ENCODE measurements around the gene PCSK4. TPM values are rescaled to one million over a fixed set of nuclear protein-coding genes. Genes with fewer than 3 reads are reported as not detected.

PCSK4 gene
- total RNA-seq, 1 donor from 2014 or later = 37.7 TPM

DNA sequence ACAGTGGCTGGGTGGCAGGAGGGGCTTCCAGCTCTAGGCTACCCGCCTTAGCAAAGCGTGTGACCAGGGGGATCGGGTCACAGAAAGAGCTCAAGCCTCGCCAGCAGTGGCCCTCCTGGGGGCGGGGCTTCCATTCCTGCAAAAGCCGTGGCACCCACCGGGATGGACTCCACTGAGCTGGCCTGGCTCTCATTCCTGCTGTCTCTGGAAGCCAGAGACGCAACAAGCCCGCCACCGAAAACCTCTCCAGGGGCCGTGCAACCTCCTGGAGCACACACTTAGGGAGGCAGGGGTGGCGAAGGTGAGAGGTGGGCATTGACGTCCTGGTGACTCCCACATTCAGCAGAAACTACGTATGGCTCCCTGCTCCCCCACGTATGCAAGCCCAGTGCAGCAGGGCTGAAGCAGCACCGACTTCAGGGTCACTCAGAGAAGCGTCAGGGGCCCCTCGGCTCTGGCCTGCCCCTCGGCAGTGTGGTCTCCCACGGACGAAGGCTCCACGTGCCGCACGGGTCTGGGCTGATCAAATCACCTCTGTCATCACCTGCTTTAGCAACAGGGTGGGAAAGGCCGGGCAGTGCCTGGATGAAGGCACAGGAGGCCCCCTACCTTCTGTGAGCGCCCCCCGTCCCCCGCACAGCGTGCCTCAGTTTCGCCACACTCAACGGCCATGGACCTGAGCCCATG lies 14.3 kb downstream of the PCSK4 start:
- H3K4me1 Mint-ChIP-seq (ENCODE audit: low read depth) = peaks cover 6% of the 10 kb centered on the region
- peaks cover 3% of the 10 kb centered on the region for H3K36me3 Mint-ChIP-seq (ENCODE audit: insufficient read depth)
- H3K27me3 Mint-ChIP-seq = peaks cover 18% of the 10 kb centered on the region
- TF ChIP-seq, protein P1, sequence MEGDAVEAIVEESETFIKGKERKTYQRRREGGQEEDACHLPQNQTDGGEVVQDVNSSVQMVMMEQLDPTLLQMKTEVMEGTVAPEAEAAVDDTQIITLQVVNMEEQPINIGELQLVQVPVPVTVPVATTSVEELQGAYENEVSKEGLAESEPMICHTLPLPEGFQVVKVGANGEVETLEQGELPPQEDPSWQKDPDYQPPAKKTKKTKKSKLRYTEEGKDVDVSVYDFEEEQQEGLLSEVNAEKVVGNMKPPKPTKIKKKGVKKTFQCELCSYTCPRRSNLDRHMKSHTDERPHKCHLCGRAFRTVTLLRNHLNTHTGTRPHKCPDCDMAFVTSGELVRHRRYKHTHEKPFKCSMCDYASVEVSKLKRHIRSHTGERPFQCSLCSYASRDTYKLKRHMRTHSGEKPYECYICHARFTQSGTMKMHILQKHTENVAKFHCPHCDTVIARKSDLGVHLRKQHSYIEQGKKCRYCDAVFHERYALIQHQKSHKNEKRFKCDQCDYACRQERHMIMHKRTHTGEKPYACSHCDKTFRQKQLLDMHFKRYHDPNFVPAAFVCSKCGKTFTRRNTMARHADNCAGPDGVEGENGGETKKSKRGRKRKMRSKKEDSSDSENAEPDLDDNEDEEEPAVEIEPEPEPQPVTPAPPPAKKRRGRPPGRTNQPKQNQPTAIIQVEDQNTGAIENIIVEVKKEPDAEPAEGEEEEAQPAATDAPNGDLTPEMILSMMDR (IDR thresholded peaks at IDR 0.05; ENCODE audit: unreplicated experiment) = no peak
- DNase-seq (ENCODE audit: low spot score, unreplicated experiment) = no peak
- H3K9me3 Mint-ChIP-seq (ENCODE audit: low read depth) = no peaks in the 10 kb centered on the region
- no peak overlapping the region for H3K4me3 Mint-ChIP-seq (ENCODE audit: low read depth)
- H3K27ac Mint-ChIP-seq = no peak overlapping the region

DNA sequence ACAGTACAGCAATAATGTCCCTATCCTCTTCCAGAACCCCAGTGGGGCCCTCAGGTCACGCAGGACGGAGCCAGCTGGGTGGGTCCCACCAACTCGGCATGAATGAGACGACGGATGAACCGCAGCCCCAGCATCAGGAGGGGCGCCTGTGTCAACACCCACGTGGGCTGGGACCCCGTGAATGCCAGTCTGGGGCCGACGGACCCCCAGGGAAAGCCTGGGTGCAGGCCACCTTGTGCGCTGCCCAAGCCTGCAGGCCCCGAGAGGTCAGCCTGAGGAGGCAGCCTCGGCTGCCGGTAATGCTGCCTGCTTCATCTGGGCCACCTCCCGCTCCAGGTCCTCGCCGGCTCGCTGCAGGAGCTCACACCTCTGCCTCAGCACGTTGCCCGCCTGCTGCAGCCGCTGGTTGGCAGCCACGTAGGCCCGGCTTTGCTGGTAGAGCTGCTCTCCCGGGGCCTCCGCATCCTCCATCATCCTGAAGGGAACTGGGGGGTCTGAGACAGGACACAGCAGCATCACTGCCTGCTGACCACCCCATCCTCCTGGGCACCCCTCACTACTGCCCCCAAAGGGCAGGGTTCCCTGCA lies 15.3 kb downstream of the PCSK4 start:
- TF ChIP-seq, protein P1 (IDR thresholded peaks at IDR 0.05; ENCODE audit: unreplicated experiment) = no peak
- peaks cover 8% of the 10 kb centered on the region for H3K4me1 Mint-ChIP-seq (ENCODE audit: low read depth)
- no peak overlapping the region for H3K27ac Mint-ChIP-seq
- peaks cover 22% of the 10 kb centered on the region for H3K27me3 Mint-ChIP-seq
- H3K4me3 Mint-ChIP-seq (ENCODE audit: low read depth) = no peak overlapping the region
- H3K9me3 Mint-ChIP-seq (ENCODE audit: low read depth) = no peaks in the 10 kb centered on the region
- H3K36me3 Mint-ChIP-seq (ENCODE audit: insufficient read depth) = peaks cover 3% of the 10 kb centered on the region
- DNase-seq (ENCODE audit: low spot score, unreplicated experiment) = no peak

DNA sequence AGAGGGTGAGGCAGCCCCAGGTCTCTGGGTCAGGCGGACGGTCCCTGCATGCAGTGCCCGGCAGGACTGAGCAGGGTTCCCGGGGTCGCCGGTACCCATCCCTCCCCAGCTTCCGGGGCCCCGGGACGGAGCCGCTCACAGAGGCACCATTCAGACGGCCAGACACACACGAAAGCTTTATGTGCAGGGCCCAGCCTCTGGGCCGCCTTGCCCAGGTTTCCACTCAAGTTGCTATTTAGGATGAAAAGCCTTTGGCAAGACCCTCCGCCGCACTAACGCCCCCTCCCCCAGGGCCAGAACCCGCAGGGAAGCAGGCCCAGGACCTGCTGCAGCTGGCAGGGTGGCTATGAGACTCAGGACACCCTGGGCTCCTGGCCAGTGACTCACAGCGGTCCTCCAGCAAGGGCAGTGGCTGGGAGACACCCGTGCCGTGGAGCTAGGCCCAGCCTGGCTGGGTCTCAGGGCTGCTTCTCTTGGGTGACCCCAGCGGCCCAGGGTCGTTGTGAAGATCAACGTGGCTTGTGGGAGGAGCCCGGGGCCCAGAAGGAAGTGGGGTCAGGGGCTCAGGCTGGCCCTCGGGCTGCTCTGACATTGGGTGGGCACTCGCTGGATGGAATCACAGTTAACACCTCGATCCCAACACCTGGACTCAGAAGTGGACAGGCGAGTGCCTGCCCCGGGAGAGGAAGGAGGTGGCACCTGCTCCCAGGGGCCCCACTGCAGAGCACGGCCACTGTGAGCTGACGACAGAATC lies 16.0 kb downstream of the PCSK4 start:
- H3K27ac Mint-ChIP-seq = no peak overlapping the region
- peaks cover 2% of the 10 kb centered on the region for H3K36me3 Mint-ChIP-seq (ENCODE audit: insufficient read depth)
- H3K9me3 Mint-ChIP-seq (ENCODE audit: low read depth) = no peaks in the 10 kb centered on the region
- TF ChIP-seq, protein P1 (IDR thresholded peaks at IDR 0.05; ENCODE audit: unreplicated experiment) = no peak
- peaks cover 22% of the 10 kb centered on the region for H3K27me3 Mint-ChIP-seq
- no peak overlapping the region for H3K4me3 Mint-ChIP-seq (ENCODE audit: low read depth)
- peaks cover 7% of the 10 kb centered on the region for H3K4me1 Mint-ChIP-seq (ENCODE audit: low read depth)
- no peak for DNase-seq (ENCODE audit: low spot score, unreplicated experiment)

DNA sequence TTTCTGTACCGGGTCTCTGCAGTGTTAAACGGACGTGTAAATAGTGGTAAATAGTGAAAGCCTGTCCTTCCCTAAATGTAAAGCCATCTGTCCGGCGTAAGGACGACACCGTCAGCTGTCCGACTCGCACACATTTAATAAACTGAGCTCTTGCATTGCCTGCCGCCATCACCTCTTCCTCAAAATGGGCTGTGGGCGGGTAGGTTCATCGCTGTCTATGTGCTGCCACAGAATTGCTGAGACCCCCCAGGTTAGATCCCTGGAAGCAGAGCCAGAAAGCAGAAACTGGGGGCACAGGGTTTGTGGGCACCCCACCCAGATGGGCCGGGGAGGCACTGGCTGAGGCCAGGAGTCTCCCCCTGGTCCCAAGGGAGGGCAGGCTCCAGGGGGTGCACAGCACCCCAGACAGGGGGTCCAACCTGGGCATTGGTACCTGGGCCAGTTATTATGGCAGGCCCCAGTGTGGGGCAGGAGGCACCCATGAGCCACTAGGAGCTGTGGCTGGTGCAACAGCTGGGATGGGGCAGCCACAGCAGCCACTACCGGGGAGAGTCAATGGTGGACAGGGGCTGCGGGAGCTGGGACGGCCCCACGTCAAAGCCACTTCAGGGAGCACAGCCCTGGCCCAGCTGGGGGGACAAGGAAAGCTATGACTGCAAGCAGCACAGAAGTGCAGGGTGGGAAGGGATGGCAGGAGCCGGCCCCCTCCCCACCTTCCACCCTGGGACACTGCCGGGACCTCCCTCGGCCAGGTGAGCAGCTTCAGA lies 16.9 kb downstream of the PCSK4 start:
- peaks cover 22% of the 10 kb centered on the region for H3K27me3 Mint-ChIP-seq
- no peaks in the 10 kb centered on the region for H3K9me3 Mint-ChIP-seq (ENCODE audit: low read depth)
- DNase-seq (ENCODE audit: low spot score, unreplicated experiment) = no peak
- no peak overlapping the region for H3K27ac Mint-ChIP-seq
- TF ChIP-seq, protein P1 (IDR thresholded peaks at IDR 0.05; ENCODE audit: unreplicated experiment) = no peak
- H3K36me3 Mint-ChIP-seq (ENCODE audit: insufficient read depth) = no peaks in the 10 kb centered on the region
- no peak overlapping the region for H3K4me3 Mint-ChIP-seq (ENCODE audit: low read depth)
- peaks cover 3% of the 10 kb centered on the region for H3K4me1 Mint-ChIP-seq (ENCODE audit: low read depth)

Data from progenitor cell of endocrine pancreas (in vitro differentiated cells).